ENCODE data around the gene CSTB.
A peak's percentile ranks its signal among the peaks of the same experiment; 100 is the strongest.

The CSTB gene

DNA sequence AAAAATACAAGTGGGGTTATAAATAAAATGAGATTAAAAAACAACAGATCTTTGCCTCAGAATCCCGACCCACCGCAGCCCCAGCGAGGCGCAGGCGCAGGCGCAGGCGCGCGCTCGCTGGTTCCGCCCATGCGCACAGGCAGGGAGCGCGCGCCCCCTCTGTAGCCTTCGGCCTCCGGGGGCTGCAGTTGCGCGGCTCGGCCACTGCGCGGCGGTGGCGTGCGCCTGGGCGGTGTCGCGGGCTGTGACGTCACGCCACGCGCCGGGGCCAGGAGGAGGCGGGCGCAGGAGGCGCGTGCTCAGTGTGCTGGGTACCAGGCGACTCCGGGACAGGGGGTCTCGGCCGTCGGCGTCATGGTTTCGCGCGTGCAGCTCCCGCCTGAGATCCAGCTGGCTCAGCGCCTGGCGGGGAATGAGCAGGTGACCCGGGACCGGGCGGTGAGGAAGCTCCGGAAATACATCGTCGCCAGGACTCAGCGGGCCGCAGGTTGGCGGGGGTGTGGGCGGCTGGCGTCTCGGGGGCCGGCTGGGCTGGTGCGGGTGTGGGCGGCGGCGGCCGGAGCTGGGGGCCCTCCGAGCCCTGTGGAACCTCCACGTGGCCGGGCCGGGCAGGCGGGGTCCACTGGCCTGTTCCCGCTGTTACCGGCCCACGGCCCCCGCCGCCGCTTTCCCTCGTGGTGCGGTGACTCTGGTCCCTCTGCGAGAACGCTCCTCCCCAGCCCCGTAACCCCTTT is 13.3 kb upstream of the CSTB start, which contains the start of gene RRP1:
Gene RRP1, plus strand, starts transcription at position 302 of the 734 bp plus-strand sequence. Its CDS starts 53 bp downstream, at position 355.
- peak; percentile 20 for DNase-seq

DNA sequence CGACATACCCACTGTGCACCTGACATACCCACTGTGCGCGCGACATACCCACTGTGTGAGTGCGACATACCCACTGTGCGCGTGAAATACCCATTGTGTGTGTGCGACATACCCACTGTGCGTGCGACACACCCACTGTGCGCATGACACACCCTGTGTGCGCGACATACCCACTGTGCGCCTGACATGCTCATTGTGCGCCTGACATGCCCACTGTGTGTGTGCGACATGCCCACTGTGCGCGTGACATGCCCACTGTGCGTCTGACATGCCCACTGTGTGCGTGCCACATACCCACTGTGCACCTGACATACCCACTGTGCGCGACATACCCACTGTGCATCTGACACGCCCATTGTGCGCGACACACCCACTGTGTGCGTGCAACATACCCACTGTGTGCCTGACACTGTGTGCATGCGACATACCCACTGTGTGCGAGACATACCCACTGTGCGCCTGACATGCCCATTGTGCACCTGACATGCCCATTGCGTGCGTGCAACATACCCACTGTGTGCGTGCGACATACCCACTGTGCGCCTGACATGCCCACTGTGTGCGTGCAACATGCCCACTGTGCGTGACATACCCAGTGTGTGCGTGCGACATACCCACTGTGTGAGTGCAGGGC is 10.8 kb upstream of the CSTB start:
- no peak for DNase-seq

- DNase-seq: no peak
Measured at GRCh38 chr21:43786300-43786806, 10.2 kb upstream of the CSTB start.

DNA sequence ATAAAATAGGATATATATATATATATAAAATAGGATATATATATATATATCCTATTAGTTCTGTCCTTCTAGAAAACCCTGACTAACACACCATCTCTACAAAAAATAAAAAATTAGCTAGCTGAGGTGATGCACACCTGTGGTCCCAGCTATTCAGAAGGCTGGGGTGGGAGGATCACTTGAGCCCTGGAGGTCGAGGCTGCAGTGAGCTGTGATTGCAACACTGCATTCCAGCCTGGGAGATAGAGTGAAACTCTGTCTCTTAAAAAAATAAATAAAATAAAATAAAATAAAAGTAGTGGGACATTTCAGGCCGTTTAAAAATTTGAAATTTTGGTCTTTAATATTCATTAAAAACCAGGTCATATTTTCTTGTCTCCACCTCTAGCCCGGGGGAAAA is 9.0 kb upstream of the CSTB start:
- no peak for DNase-seq

GRCh38 chr21:43783098-43783700 is 7.1 kb upstream of the CSTB start:
- DNase-seq: no peak

GRCh38 chr21:43782431-43783097 is 6.5 kb upstream of the CSTB start:
- no peak for DNase-seq

DNA sequence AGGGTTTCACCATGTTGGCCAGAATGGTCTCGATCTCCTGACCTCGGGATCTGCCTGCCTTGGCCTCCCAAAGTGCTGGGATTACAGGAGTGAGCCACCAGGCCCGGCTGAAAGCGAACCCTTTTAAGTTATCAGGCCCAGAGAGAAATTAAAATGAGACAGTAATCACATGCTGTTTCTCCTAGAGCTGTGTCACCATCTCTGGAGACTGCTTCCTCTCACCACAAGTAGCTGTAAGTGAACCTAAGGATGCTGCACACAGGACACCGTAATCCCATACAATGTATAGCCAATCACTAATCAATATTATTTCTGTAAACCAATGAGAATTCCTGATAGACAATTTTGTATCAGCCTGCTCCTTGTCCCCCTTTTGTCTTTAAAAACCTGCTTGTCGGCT is 5.7 kb upstream of the CSTB start:
- DNase-seq: no peak

DNA sequence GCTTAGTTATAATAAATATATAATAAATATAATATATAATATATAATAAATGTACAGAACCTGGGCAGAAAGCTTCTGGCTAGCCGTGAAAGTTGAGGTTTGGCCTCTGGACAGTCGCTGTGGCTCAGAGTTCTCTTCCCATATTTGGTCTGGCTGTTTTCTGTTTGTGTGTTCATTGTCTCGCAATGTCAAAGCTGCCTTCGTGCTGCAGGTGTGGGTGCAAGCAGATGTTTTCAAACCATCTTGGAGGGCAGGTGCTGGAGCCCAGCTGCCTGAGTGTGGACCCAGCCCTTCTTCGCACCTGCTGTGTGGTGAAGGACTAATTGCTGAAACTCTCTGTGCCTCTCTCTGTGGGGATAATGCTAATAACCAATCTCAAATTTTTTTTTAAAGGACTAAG is 3.6 kb upstream of the CSTB start:
- DNase-seq: no peak

GRCh38 chr21:43778469-43779335 is 2.6 kb upstream of the CSTB start:
- DNase-seq: no peak

GRCh38 chr21:43777953-43778352 is 1.8 kb upstream of the CSTB start:
- no peak for DNase-seq

DNA sequence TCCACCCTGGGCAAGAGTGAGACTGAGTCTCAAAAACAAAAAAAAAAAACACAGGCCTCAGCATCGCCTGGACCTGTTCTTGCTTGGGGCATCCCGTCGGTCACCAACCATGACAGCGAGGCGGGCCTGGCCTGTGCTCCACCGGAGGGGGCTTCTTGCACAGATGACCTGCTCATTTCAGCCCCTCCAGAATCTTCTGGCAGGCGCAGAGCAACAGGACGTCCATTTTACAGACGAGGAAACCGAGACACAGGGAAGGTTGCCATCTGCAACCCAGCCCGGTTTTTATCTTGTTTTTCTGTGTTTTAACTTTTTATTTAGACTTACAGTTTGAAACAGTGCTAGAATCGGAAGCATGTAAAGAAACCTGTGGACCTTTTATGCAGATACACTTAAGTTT is 918 bp downstream of the CSTB start:
- no peak for DNase-seq

GRCh38 chr21:43774163-43774562 is 1.9 kb downstream of the CSTB start:
- DNase-seq: no peak

DNA sequence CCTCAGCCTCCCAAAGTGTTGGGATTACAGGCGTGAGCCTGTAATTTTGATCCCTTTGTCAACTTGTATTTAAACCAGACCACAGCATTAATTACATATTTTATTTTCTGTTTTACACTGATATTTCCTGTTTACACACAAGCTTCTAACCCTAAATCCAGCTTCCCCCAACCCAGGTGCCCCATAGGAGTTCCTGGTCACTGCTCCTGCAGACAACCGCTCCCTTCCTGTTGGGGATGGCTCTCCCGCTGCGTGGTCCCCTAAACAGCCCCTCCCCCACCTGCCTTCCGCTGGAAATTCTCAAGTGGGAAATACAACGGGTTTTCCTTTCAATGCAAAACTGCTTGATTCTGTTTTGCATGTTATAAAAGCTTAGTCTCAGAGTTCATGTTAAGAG is 3.7 kb downstream of the CSTB start:
- no peak for DNase-seq

DNA sequence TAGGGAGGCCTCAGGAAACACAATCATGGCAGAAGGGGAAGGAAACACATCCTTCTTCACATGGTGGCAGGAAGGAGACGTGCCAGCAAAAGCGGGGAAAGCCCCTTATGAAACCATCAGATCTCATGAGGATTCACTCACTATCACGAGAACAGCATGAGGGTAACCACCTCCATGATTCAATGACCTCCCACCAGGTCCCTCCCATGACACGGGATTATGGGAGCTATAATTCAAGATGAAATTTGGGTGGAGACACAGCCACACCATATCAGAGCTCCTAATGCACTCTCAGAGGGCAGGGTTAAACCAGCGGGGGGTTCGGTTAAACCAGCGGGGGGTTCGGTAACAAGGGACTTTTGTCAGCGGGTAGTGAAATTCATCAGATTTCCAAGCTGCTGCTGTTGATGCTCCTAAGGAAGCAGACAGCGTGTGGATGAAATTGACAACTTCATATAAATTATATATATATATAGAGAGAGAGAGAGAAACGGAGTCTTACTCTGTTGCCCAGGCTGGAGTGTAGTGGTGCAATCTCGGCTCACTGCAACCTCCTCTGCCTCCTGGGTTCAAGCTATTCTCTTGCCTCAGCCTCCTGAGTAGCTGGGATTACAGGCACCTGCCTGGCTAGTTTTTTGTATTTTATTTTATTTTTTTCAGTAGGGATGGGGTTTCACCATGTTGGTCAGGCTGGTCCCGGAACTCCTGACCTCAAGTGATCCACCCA is 4.2 kb downstream of the CSTB start:
- no peak for DNase-seq

DNA sequence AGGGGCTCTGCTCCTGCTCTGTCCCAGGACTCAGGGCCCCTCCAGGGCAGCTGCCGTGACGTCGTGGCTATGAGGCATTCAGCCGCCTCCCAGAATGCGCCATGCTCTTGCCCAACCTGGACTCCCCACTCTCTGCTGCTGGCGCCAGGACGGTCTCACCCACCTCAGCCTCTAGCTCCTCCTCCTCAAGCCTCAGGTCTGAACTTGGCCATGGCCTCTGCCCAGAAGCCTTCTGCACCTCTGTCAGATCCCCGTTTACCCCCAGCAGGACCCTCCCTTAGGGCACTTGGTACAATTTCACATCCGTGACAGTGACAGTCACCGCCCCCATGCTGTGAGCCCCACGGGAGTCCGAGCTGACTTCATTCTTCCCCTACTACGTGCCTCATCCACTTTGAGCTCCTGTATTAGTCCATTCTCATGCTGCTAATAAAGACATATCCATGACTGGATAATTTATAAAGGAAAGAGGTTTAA is 4.9 kb downstream of the CSTB start:
- DNase-seq: no peak

DNA sequence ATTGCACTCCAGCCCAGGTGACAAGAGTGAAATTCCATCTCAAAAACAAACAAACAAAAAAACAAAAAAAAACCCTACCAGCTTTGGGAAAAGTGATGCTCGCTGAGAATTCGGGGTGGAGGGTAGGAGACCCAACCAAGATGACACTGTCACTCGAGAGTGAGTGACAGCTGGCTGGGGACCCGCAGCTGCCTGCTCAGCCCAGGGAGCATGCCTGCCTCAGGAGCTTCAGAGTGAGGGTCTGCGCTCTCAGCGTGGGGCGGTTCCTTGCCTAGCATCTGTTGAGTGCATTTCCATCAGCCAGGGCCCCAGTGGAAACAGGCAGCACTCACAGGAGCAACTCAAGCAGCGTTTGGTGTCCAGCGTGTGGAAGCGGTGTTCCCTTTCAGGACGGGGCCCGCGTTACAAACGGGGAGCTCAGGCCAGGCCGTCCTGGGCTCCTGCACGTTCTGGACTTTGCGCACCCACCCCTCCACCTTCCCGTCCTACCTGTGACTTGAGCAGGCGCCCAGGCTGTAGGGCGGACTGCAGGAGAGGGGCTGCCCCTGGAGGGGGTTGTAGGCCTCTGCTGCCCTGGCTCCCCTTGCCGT is 5.9 kb downstream of the CSTB start:
- DNase-seq: no peak

- no peak for DNase-seq
Measured at GRCh38 chr21:43769325-43769958, 6.7 kb downstream of the CSTB start.

DNA sequence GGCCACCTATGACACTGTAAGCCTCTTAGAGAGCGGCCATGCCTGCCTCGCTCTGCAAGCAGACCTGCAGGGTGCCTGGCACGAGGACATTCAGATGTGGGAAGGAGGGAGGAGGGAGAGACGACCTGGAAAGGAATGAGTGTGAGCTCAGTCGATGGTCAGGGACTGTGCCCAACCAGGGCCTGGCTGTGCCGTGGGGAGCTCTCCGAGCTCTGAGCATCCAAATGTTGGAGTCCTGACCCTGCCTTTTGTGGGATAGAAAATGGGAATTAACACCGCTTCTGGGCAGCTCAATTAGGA is 7.3 kb downstream of the CSTB start:
- DNase-seq: no peak

DNA sequence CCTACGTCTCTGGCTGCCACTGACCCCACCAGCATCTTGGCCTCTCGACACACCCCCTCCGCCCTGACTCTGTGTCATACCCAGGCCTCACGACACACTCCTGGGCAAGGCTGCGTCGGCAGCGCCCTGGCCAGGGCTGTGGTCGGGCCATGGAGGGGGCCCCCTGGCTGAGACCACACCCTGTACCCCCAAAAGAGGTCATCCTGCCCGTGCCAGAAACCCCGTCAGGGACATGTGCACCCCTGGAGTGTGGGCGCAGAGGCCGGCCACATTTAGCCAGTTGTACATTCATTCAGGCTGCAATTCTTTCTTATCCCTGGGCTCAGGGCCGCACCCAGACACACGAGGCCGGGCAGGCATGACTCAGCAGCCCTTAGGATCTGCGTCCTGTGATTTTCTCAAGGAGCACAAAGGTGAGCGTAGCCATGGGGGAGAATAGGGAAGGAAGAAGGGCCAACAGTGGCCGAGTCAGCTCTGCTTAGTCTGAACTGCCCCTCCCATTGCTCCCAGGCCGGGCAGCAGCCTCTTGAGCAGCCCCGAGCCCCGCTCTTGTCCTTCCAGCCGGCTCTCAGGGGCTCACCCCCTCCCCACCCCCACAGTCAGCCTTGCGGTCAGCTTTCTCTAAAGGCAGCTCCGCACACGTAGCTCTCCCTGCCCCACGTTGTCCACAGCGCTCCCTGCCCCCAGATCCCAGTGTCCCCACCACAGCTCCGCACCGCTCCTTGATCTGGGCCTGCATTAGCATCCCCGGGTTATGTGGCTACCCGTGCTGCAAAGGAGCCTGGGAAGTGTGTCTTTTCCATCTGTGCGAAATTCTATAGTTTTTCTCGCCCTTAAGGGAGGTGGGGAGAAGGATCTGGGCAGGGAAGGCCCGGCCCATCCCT is 7.9 kb downstream of the CSTB start:
- DNase-seq: no peak

DNA sequence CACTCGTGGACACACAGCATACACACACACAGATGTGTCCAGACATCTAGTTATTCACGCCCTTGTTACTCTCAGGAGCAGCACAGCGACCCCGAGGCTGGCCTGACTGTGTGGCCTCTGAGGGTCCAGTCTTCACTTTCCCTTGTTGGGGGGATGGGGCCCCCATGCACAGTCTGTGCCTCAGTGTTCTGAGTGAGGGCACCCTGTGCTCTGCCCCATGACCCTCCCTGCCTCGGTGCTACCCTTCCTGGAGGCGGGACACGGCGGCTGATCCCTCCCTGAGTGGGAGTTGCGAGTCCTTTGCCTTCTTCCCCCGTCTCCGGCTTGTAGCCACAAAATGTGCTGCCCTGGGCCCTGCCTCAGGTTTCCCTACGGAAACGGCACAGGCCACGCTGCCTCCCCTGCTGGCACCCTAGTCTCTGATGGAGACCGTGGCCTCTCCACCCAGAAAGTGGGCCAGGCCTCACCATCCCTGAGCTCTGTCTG is 8.6 kb downstream of the CSTB start:
- DNase-seq: no peak
